ENCODE results near the gene ANKRD40CL.
"Not testable (repeated sequence)": the region's sequence is repeated elsewhere in the genome, so short reads cannot be mapped to it uniquely, and the experiment has no call there.

The ANKRD40CL gene

DNA sequence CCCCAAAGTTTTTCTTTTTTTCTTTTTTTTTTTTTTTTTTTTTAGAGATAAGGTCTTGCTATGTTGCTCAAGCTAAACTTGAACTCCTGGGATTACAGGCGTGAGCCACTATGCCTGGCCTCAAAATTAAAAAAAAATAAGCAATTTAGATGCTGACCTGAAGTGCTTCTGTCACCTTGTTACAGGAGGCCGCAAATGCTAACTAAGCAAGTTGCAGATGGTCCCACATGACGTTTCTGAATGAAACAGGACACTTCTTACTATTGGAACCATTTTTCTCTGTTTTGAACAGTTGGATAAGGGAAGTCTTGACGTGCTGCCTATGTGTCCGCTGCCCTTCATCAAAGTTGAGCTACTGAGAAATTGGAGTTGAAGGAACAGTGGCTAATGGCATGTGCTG, 8.8 kb downstream of the ANKRD40CL start:
- Mint-ChIP-seq H3K27ac (no peak overlapping the region), H3K4me1 (peaks cover 8% of the 10 kb centered on the region), H3K27me3 (no peaks in the 10 kb centered on the region), H3K4me3 (no peak overlapping the region), H3K36me3 (ENCODE audit: low read depth) (peaks cover 15% of the 10 kb centered on the region), H3K9me3 (no peaks in the 10 kb centered on the region)
- no peak for ATAC-seq
- DNase-seq: no peak

DNA sequence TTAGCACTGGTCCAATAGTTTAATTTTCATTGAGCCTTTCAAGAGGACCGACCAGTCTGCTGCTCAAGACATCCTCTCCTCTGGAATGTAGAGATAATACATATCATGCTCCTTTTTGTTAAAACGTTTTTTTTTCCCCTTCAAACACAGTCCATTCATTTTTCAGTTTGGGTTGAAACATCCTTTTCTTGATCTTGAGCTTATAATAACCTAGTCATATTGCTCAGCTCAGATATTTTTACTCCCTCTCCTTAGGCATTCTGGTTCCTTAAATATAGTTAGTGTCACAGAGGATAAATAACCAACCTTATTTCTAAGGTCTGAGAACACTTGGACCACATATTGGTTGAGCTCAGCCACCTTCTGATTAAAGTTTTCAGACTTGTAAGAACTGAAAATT, 12.8 kb downstream of the ANKRD40CL start:
- H3K4me3 Mint-ChIP-seq: no peak overlapping the region
- DNase-seq (no peak), ATAC-seq (no peak)
- peaks cover 41% of the 10 kb centered on the region for H3K36me3 Mint-ChIP-seq (ENCODE audit: low read depth)
- no peaks in the 10 kb centered on the region for H3K27me3 Mint-ChIP-seq
- no peaks in the 10 kb centered on the region for H3K4me1 Mint-ChIP-seq
- H3K9me3 Mint-ChIP-seq: no peaks in the 10 kb centered on the region
- H3K27ac Mint-ChIP-seq: no peak overlapping the region

DNA sequence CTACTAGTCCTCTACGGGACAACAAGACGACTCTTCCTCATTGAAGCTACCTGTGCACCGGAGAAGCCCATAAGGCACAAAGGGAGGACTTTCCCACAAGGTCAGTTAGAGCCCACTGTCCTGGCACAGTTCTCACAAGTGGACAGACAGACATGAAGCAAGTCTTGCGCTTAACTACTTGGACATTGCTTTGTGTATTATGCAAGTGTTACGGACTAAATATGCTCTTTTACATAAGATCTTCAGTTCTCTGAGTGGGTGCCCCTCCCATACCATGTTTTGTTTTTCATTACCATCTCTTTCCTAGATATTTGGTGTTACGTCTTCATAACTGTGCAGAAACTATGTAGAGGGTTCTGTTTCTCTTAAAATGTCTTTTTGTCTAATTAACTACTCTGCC, 18.1 kb downstream of the ANKRD40CL start:
- DNase-seq (no peak), ATAC-seq (no peak)
- Mint-ChIP-seq H3K4me3 (no peak overlapping the region), H3K27me3 (no peaks in the 10 kb centered on the region), H3K36me3 (ENCODE audit: low read depth) (peaks cover 67% of the 10 kb centered on the region), H3K4me1 (no peaks in the 10 kb centered on the region), H3K27ac (no peak overlapping the region), H3K9me3 (no peaks in the 10 kb centered on the region)

- peaks cover 77% of the 10 kb centered on the region for H3K36me3 Mint-ChIP-seq (ENCODE audit: low read depth)
- ATAC-seq: no peak
- no peak overlapping the region for H3K27ac Mint-ChIP-seq
- no peaks in the 10 kb centered on the region for H3K9me3 Mint-ChIP-seq
- H3K27me3 Mint-ChIP-seq: no peaks in the 10 kb centered on the region
- no peaks in the 10 kb centered on the region for H3K4me1 Mint-ChIP-seq
- no peak overlapping the region for H3K4me3 Mint-ChIP-seq
- DNase-seq: no peak
Observed at GRCh38 chr17:50745631-50746030, 21.7 kb downstream of the ANKRD40CL start.

GRCh38 chr17:50739098-50739497, 28.2 kb downstream of the ANKRD40CL start:
- Mint-ChIP-seq H3K9me3 (no peaks in the 10 kb centered on the region), H3K36me3 (ENCODE audit: low read depth) (peaks cover 63% of the 10 kb centered on the region), H3K27me3 (no peaks in the 10 kb centered on the region), H3K27ac (peak overlapping the region; percentile 78), H3K4me3 (no peak overlapping the region), H3K4me1 (peaks cover 41% of the 10 kb centered on the region)
- no peak for DNase-seq
- ATAC-seq: no peak

DNA sequence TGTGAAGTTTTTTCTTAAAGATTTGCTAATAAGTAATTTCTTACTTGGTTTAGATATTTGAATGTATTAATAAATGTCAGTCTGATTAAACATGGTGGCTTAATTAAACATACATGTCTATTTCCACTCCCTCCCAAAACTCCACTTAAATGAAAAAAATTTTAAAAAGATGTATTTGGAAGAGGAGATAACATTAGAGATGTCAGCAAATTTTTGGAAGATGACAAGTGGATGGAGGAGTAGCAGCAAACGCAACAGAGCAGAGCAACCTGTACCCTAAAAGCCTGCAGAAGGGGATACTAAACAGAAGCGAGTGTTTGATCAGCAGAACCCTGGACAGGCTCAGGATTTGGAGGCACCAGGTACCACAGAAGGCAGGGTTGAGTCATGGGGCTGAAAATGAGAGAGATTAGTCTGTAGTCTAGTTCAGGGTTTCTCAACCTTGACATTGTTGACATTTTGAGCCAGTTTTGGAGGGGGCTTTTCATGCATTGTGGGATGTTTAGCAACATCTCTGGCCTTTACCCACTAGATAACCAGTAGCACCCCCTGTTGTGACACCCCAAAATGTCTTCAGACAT, 30.1 kb downstream of the ANKRD40CL start:
- Mint-ChIP-seq H3K4me3 (no peak overlapping the region), H3K27ac (peak overlapping the region; percentile 74), H3K9me3 (no peaks in the 10 kb centered on the region), H3K27me3 (no peaks in the 10 kb centered on the region), H3K4me1 (peaks cover 48% of the 10 kb centered on the region), H3K36me3 (ENCODE audit: low read depth) (peaks cover 53% of the 10 kb centered on the region)
- DNase-seq (no peak), ATAC-seq (peak; percentile 86)

DNA sequence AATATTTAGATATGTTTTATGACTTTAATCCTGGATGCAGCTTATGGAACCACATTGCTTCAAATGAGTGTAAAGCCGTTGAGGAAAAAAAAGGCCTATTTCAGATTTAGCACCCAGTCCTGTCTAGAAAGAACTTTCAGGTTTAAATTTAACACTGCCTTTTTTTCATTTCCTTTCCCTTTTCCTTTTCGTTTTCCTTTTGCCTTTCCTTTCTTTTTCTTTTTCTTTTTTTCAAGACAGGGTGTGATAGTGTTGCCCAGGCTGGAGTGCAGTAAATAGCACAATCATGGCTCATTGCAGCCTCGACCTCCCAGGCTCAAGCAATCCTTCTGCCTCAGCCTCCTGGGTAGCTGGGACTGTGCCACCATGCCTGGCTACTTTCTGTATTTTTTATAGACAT, 32.0 kb downstream of the ANKRD40CL start:
- DNase-seq (no peak), ATAC-seq (no peak)
- peaks cover 61% of the 10 kb centered on the region for H3K4me1 Mint-ChIP-seq
- H3K9me3 Mint-ChIP-seq: no peaks in the 10 kb centered on the region
- H3K27ac Mint-ChIP-seq: no peak overlapping the region
- no peak overlapping the region for H3K4me3 Mint-ChIP-seq
- peaks cover 42% of the 10 kb centered on the region for H3K36me3 Mint-ChIP-seq (ENCODE audit: low read depth)
- no peaks in the 10 kb centered on the region for H3K27me3 Mint-ChIP-seq

GRCh38 chr17:50731575-50732460, 35.5 kb downstream of the ANKRD40CL start:
- Mint-ChIP-seq H3K4me1 (peaks cover 64% of the 10 kb centered on the region), H3K27me3 (no peaks in the 10 kb centered on the region), H3K36me3 (ENCODE audit: low read depth) (peaks cover 24% of the 10 kb centered on the region), H3K27ac (peak overlapping the region; percentile 40), H3K9me3 (no peaks in the 10 kb centered on the region), H3K4me3 (no peak overlapping the region)
- no peak for ATAC-seq
- no peak for DNase-seq

- no peaks in the 10 kb centered on the region for H3K9me3 Mint-ChIP-seq
- no peaks in the 10 kb centered on the region for H3K27me3 Mint-ChIP-seq
- ATAC-seq (peak; percentile 34), DNase-seq (no peak)
- H3K4me1 Mint-ChIP-seq: peaks cover 64% of the 10 kb centered on the region
- H3K4me3 Mint-ChIP-seq: no peak overlapping the region
- peak overlapping the region; percentile 60 for H3K27ac Mint-ChIP-seq
- H3K36me3 Mint-ChIP-seq (ENCODE audit: low read depth): peaks cover 22% of the 10 kb centered on the region
Observed at GRCh38 chr17:50728881-50729765, 38.2 kb downstream of the ANKRD40CL start.

- Mint-ChIP-seq H3K27me3 (no peaks in the 10 kb centered on the region), H3K9me3 (no peaks in the 10 kb centered on the region), H3K4me3 (no peak overlapping the region), H3K36me3 (ENCODE audit: low read depth) (peaks cover 22% of the 10 kb centered on the region), H3K27ac (no peak overlapping the region), H3K4me1 (peaks cover 72% of the 10 kb centered on the region)
- DNase-seq (no peak), ATAC-seq (no peak)
Observed at GRCh38 chr17:50728112-50728429, 39.2 kb downstream of the ANKRD40CL start.

DNA sequence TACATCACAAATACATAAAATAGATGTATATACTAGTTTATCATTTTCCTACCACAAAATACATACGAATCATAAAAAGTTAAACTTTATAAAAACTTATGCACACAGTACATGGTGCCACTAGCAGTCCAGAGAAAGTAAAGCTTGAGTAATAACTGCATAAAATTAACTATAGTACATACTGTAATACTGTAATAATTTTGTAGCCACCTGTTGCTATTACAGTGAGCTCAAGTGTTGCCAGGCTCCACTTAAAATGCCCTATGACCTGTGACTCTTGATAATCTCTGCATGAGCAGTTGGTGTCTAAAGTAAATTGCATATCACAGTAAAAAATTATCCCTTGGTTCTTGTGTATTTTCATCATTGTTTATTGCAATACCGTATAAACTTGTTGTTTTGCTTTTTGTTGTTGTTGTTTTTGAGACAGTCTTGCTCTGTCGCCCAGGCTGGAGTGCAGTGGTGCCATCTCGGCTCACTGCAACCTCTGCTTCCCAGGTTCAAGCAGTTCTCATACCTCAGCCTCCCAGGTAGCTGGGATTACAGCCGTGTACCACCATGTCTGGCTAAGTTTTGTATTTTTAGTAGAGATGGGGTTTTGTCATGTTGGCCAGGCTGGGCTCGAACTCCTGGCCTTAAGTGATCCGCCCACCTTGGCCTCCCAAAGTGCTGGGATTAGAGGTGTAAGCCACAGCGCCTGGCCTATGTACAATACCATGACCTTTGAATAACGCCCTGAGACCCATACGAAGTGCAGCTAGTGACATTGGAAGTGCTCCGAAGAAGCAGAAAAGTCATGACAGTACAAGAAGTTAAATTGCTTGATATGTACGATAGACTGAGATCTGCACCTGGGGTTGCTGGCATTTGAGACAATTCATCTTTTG, 41.3 kb downstream of the ANKRD40CL start:
- H3K4me3 Mint-ChIP-seq: no peak overlapping the region
- no peak for ATAC-seq
- H3K27me3 Mint-ChIP-seq: no peaks in the 10 kb centered on the region
- peaks cover 25% of the 10 kb centered on the region for H3K36me3 Mint-ChIP-seq (ENCODE audit: low read depth)
- no peaks in the 10 kb centered on the region for H3K9me3 Mint-ChIP-seq
- DNase-seq: no peak
- H3K27ac Mint-ChIP-seq: peak overlapping the region; percentile 26
- peaks cover 72% of the 10 kb centered on the region for H3K4me1 Mint-ChIP-seq

- H3K9me3 Mint-ChIP-seq: not testable (repeated sequence)
- H3K36me3 Mint-ChIP-seq (ENCODE audit: low read depth): peaks cover 33% of the 10 kb centered on the region
Observed at GRCh38 chr17:50724622-50725021, 42.7 kb downstream of the ANKRD40CL start.

GRCh38 chr17:50722746-50723145, 44.6 kb downstream of the ANKRD40CL start:
- Mint-ChIP-seq H3K36me3 (ENCODE audit: low read depth) (peaks cover 30% of the 10 kb centered on the region), H3K27me3 (no peaks in the 10 kb centered on the region), H3K9me3 (no peaks in the 10 kb centered on the region), H3K4me1 (peaks cover 56% of the 10 kb centered on the region), H3K4me3 (peak overlapping the region; percentile 88), H3K27ac (peak overlapping the region; percentile 55)
- no peak for DNase-seq
- no peak for ATAC-seq

More at GRCh38 chr17:50724622-50725021, 42.7 kb downstream of the ANKRD40CL start:
- not testable (repeated sequence) for ATAC-seq, DNase-seq, H3K4me3 Mint-ChIP-seq, H3K27ac Mint-ChIP-seq, H3K27me3 Mint-ChIP-seq
- H3K4me1 Mint-ChIP-seq: peaks cover 68% of the 10 kb centered on the region

Measured in activated naive CD8-positive, alpha-beta T cell treated with anti-CD3 and anti-CD28 coated beads, Interleukin-2, amount 50 U/mL, for 24 hours (primary cell).